ENCODE data around the gene ABCB6. TPM values are rescaled to one million over a fixed set of nuclear protein-coding genes. Genes with fewer than 3 reads are reported as not detected.

ABCB6 gene
- total RNA-seq, 1 donor from 2014 or later = 12.5 TPM

DNA sequence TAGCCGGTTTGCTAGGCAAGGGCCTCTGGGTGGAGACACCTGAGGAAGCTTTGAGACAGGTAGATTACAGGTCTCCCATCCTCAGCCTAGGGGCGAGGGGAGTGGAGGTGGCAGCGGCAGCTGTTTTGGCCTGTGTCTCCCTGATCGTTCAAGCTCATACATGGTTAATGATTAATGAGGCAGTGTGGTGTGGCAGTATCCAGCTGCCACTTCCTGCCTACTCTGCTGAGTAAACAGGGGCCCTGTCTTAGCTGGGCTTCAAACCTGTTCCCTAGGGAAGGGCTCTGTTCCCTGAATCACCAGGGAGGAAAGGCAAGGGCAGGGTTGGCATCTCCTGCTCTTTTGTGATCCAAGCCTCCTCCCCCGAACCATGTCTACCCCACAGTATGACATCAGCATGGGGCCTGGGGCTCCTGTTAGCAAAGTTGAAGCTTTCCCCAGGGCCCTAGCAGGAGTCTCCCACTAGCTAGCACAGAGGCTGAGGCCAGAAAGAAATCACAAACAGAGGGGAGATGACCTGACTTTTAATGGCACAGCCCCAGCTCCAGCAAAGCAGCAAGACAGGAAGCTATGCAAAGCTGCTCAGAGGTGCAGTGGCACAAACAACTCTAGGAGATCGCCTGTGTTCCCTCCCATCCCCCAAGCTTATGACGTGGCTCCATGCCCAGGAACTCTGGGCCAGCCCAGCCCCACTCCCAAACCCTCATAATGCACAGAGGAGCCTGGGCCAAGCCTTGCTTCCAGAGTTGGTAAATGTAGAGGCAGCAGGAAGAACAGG is 30.6 kb upstream of the ABCB6 start:
- Histone ChIP-seq H2AFZ (ENCODE audit: low read depth, low read length) (no peak overlapping the region), H3K4me2 (ENCODE audit: low read length) (peak overlapping the region; percentile 72), H3K79me2 (ENCODE audit: insufficient read depth, low read length) (peaks cover 29% of the 10 kb centered on the region), H3K9me3 (ENCODE audit: insufficient read depth, low read depth, low read length) (no peaks in the 10 kb centered on the region), H3K27ac (ENCODE audit: low read depth, low read length) (peak overlapping the region; percentile 68), H3K27me3 (ENCODE audit: insufficient read depth, low read length) (peaks cover 5% of the 10 kb centered on the region), H3K36me3 (ENCODE audit: insufficient read depth, low read length) (no peaks in the 10 kb centered on the region), H3K4me1 (ENCODE audit: insufficient read depth, low read length) (peaks cover 57% of the 10 kb centered on the region), H3K4me3 (ENCODE audit: insufficient read depth, low read depth, low read length) (no peak overlapping the region), H4K20me1 (ENCODE audit: insufficient read depth, low read length) (peaks cover 4% of the 10 kb centered on the region), H3K9ac (ENCODE audit: low read length) (peak overlapping the region; percentile 66)
- Mint-ChIP-seq H3K9me3 (ENCODE audit: unreplicated experiment) (no peaks in the 10 kb centered on the region), H3K27me3 (ENCODE audit: low read depth, unreplicated experiment) (no peaks in the 10 kb centered on the region), H3K4me3 (ENCODE audit: unreplicated experiment) (peak overlapping the region; percentile 58), H3K27ac (ENCODE audit: unreplicated experiment) (peak overlapping the region; percentile 91), H3K4me1 (ENCODE audit: low read depth, unreplicated experiment) (peaks cover 36% of the 10 kb centered on the region), H3K36me3 (ENCODE audit: low read depth, unreplicated experiment) (peaks cover 5% of the 10 kb centered on the region)
- TF ChIP-seq, protein P1, sequence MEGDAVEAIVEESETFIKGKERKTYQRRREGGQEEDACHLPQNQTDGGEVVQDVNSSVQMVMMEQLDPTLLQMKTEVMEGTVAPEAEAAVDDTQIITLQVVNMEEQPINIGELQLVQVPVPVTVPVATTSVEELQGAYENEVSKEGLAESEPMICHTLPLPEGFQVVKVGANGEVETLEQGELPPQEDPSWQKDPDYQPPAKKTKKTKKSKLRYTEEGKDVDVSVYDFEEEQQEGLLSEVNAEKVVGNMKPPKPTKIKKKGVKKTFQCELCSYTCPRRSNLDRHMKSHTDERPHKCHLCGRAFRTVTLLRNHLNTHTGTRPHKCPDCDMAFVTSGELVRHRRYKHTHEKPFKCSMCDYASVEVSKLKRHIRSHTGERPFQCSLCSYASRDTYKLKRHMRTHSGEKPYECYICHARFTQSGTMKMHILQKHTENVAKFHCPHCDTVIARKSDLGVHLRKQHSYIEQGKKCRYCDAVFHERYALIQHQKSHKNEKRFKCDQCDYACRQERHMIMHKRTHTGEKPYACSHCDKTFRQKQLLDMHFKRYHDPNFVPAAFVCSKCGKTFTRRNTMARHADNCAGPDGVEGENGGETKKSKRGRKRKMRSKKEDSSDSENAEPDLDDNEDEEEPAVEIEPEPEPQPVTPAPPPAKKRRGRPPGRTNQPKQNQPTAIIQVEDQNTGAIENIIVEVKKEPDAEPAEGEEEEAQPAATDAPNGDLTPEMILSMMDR (IDR thresholded peaks at IDR 0.05; ENCODE audit: insufficient read depth, low read depth, low read length) = no peak
- no peak for TF ChIP-seq EZH2 (IDR thresholded peaks at IDR 0.05; ENCODE audit: insufficient read depth, low read length)
- DNase-seq (ENCODE audit: low read depth) = peak; percentile 59
- no peak for FAIRE-seq

DNA sequence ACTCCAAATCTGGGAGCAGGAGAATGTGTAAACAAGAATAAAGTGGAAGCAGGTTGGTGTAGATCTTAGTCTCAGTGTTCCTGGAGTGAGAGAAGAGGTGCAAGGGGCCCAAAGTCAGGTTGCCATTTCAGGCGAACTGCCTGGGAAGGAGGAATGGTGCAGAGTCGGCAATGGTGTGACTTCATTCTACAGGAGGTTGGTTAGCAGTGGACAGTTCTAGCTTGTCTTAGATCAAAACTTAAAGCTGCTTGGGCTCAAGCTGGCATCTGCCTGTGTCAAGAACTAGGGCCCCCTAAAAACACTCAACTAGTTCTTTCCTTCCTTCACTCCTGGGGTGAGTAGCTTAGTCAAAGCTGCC is 30.1 kb upstream of the ABCB6 start:
- no peaks in the 10 kb centered on the region for H3K9me3 Mint-ChIP-seq (ENCODE audit: unreplicated experiment)
- peak overlapping the region; percentile 91 for H3K27ac Mint-ChIP-seq (ENCODE audit: unreplicated experiment)
- Histone ChIP-seq H3K4me1 (ENCODE audit: insufficient read depth, low read length) (peaks cover 52% of the 10 kb centered on the region), H3K4me2 (ENCODE audit: low read length) (peak overlapping the region; percentile 72), H3K36me3 (ENCODE audit: insufficient read depth, low read length) (no peaks in the 10 kb centered on the region), H3K27me3 (ENCODE audit: insufficient read depth, low read length) (no peaks in the 10 kb centered on the region), H3K9me3 (ENCODE audit: insufficient read depth, low read depth, low read length) (no peaks in the 10 kb centered on the region), H4K20me1 (ENCODE audit: insufficient read depth, low read length) (peaks cover 4% of the 10 kb centered on the region), H3K9ac (ENCODE audit: low read length) (peak overlapping the region; percentile 66), H3K79me2 (ENCODE audit: insufficient read depth, low read length) (peaks cover 29% of the 10 kb centered on the region), H3K4me3 (ENCODE audit: insufficient read depth, low read depth, low read length) (no peak overlapping the region), H2AFZ (ENCODE audit: low read depth, low read length) (no peak overlapping the region), H3K27ac (ENCODE audit: low read depth, low read length) (peak overlapping the region; percentile 68)
- no peak for DNase-seq (ENCODE audit: low read depth)
- peaks cover 5% of the 10 kb centered on the region for H3K36me3 Mint-ChIP-seq (ENCODE audit: low read depth, unreplicated experiment)
- peaks cover 36% of the 10 kb centered on the region for H3K4me1 Mint-ChIP-seq (ENCODE audit: low read depth, unreplicated experiment)
- H3K4me3 Mint-ChIP-seq (ENCODE audit: unreplicated experiment) = peak overlapping the region; percentile 58
- H3K27me3 Mint-ChIP-seq (ENCODE audit: low read depth, unreplicated experiment) = no peaks in the 10 kb centered on the region
- FAIRE-seq = no peak
- TF ChIP-seq, protein P1 (IDR thresholded peaks at IDR 0.05; ENCODE audit: insufficient read depth, low read depth, low read length) = no peak
- no peak for TF ChIP-seq EZH2 (IDR thresholded peaks at IDR 0.05; ENCODE audit: insufficient read depth, low read length)
